GM21515 (cell line): ENCODE data around the gene OR2AP1.
"Not testable (repeated sequence)": the region's sequence is repeated elsewhere in the genome, so short reads cannot be mapped to it uniquely, and the experiment has no call there.

Experiments used
- ATAC-seq: cut with Tn5 transposase; IDR thresholded peaks from one replicate; pipeline ENCODE4 v1.9.1; 2021; ENCODE audit not compliant: unreplicated experiment

The OR2AP1 gene

DNA sequence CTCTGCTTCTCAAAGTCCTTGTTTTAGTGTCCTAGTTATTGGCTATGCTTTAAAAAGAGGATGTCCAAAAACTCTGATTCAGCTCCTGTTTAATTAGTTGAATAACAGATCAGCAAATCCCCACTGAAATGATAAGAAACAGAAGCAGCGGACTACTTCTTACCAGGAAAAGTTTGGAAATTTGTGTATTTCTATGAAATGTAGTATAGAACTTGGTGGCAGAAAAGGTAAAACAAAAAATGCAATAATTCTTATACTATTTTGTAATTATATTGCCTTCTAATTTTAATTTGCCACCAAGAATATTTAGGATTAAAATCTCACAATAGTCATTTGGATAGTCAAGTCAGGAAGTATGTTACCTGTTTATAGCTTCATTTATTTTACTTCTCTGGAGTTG is at the start of gene OR2AP1:
TSS of gene OR2AP1 (plus strand) at position 301 of the 400 bp plus-strand sequence. CDS start 1,947 bp downstream, outside the sequence.
- no peak for ATAC-seq

DNA sequence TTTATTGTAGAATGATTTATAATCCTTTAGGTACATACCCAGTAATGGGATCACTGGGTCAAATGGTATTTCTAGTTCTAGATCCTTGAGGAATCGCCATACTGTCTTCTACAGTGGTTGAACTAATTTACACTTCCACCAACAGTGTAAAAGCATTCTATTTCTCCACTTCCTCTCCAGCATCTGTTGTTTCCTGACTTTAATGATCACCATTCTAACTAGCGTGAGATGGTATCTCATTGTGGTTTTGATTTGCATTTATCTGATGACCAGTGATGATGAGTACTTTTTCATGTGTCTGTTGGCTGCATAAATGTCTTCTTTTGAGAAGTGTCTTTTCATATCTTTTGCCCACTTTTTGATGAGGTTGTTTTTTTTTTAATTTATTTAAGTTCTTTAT is 24.0 kb upstream of the OR2AP1 start:
- ATAC-seq: not testable (repeated sequence)

DNA sequence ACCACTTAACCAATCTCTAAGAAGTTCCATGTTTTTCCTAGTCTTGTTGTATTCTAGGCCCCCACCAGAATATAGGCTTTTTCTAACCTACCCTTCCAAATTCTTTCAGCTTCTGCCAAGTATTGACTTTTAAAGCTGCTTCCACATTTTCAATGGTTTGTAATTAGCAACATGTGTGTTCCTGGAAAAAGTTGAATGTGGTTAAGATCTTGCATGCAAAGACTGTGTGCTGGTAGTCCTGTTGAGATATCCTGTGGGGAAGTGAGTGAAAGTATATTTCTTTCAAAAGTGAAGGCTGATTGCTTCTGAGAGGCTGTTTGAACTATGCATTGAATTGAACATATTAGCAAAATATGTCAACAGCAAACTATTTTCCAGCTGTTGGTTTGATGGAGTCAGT is 23.5 kb upstream of the OR2AP1 start:
- ATAC-seq: no peak

DNA sequence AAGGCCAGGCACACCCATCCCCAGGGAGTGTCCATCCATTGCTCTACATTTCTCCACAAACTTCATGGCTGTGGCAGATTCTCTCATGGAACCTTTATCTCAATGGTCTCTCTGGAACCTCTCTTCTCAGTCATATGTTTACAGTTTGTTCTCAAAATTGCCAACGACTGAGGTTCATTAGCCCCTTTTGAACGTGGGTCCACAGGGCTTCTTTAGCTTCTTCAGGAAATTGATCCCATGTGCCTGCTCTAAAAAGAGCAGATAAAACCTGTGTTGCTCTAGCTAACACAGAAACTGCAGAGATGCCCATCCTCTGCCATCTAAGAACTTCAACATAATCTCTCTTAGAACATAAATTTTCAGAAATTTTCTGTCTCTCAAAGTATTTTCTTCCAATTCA is 23.0 kb upstream of the OR2AP1 start, which contains the start of gene OR6C4:
TSS of gene OR6C4 (plus strand) at position 301 of the 400 bp plus-strand sequence. CDS start 1,625 bp downstream, outside the sequence.
- ATAC-seq: no peak

DNA sequence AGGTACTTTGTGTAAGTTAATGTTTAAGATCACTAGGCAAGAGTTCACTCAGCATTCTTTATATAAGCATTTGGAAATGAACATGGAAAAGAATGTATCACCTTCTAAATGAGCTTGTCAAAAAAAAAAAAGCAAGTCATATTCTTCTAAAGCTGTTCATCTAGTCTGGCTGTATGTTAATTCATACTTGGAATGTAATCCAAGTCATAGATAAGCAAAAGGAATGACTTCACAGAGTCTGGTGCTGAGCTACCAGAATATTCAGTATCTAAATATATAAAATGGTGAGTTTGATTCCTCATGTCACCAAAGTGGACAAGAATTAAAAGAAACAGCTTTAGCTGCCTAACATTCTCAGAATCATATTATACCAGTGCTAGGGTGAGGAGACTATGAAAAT is 18.0 kb upstream of the OR2AP1 start:
- no peak for ATAC-seq

DNA sequence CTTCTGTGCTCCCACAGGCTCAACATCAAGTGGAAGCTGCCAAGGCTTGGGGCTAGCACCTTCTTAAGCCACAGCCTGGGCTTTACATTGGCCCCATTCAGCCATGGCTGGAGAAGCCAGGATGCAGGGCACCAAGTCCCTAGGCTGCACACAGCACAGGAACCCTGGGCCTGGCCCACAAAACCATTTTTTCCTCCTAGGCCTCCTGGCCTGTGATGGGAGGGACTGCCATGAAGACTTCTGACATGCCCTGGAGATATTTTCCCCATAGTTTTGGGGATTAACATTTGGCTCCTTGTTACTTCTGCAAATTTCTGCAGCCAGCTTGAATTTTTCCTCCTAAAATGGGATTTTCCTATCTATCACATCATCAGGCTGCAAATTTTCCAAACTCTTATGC is 2.2 kb upstream of the OR2AP1 start:
- not testable (repeated sequence) for ATAC-seq

DNA sequence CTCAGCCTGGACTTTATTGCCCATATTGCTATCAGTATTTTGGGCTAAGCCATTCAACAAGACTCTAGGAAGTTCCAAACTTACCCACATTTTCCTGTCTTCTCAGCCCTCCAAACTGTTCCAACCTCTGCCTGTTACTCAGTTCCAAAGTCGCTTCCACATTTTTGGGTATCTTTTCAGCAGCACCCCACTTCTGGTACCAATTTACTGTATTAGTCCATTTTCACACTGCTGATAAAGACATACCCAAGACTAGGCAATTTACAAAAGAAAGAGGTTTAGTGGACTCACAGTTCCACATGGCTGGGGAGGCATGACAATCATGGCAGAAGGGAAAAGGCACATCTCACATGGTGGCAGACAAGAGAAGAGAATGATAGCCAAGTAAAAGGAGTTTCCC is 1.6 kb upstream of the OR2AP1 start:
- not testable (repeated sequence) for ATAC-seq

DNA sequence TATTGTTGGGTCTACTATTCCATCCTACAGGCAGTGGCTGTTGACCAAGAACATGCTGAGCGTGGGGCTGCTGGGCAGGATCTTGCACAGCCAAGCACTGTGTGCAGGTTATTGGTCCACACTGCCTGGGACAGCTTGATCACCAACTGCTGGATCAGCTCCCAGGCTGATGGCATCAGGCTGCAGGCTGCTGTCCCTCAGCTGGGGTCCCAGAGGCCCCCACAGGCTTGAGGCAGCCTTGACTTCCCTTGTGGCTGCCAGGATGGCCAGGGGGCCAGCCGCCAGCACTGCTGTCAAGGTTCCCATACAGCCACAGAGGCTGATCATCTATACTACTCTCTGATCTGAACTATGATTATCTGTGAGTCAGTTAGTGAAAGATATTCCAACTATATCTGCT is 9.8 kb downstream of the OR2AP1 start:
- no peak for ATAC-seq

DNA sequence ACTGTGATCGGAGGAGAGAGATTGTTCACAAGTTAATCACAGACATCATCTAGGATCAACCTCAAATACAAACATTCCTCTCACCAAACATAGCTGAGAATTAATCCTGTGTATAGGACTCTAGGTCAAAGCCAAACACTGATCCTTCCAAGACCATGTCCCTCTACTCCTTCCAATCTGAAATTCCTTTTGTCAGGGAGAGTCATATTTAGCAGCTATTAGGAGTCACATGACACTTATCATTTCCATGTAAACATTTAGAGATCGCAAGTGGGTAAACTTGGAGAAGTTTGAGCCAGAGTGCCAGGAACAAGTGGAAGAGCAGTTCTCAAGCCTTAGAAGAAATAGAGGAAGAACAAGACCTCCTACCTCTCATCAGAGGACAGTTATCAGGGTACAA is 13.5 kb downstream of the OR2AP1 start:
- ATAC-seq: no peak

DNA sequence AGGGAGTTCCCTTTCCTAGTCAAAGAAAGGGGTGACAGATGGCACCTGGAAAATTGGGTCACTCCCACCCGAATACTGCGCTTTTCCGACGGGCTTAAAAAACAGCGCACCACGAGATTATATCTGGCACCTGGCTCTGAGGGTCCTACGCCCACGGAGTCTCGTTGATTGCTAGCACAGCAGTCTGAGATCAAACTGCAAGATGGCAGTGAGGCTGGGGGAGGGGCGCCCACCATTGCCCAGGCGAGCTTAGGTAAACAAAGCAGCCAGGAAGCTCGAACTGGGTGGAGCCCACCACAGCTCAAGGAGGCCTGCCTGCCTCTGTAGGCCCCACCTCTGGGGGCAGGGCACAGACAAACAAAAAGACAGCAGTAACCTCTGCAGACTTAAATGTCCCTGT is 17.9 kb downstream of the OR2AP1 start:
- not testable (repeated sequence) for ATAC-seq

DNA sequence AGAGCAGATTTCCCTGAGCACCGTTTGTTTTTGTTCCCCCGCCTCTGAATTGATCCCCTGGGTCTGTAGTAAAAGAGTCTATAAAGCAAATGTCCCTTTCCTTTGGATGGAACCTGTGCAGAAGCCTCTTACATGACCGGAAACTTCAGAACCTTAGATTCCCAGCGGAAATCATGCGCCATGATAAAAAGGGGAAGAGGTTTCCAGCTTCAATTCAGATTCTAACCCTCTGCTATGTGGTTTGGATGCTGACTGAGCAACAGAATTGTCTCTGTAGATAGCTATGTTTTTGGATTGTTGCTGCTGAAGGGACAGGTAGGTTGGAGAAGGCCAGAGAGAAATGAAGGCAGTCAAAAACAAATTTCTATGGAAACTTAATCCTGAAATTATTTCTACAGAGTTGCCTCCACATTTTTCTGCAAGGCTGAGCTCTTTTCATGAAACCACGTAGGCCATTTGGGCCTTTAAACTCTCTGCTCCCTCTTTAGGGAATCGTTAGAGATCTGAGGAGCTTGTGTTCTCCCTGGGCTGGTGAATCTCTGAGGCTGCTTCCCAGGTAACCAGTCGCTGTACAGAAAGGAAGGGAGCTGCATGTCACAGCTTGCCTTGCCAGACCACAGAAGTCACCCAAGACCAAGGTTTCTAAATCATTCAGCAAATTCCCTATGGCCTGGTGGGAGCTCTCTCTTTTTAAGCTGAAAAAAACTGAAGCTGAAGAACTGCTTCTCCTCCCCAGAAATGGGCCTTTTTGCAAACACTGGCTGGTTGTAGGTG is 35.7 kb downstream of the OR2AP1 start:
- ATAC-seq: no peak

DNA sequence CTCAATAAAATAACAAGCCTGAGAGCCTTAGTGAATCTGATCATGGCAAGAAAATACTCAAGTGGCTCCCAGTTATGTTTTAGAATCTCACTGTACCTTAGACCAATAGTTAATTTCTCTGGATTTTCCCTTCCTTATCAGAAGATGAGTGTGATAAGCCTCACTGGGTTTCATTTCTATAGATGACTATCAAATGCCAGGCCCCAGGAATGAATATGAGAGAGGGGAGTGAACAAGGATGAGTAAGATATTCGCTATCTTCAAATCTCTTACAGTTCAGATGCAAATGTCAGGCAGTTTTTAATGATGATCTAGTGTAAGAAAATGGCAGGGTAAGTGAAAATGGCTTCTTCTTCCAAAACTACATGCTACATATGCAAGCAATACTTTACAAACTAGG is 38.3 kb downstream of the OR2AP1 start:
- no peak for ATAC-seq

DNA sequence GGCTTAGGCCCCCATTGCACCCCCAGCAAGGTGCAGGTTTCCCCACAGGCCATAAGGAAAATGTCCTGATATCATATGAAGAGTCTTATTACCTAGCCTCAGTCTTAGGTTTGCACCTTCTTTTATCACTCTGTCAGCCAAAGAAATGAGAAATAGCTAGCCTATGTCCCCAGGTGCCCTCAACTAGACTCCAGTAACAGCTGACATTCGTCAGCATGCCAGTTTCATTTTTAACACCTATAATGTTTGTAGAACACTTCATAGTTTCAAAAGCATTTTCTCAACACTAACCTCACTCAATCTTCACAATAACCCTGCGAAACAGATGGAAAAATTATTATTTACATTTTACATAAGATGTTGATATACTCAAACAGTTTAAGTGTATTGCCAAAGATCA is 40.4 kb downstream of the OR2AP1 start:
- no peak for ATAC-seq

DNA sequence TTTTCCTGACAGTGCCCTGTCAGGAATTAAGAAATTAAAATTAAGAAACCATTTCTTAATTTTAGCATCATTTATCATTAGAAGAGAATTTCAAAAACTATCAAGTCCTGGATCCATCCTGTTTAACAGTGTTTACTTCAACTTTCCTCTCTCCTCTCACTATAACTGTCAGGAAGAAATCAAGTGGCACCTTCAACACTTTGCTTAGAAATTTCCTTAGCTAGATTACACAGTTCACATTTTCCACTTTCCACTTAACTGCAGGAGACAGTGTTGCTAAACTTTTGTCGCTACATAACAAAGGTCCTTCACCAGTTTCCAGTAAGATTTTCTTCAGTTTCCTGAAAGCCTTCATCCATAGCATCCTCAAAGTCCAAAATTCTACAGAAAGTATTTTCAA is 42.5 kb downstream of the OR2AP1 start:
- no peak for ATAC-seq

DNA sequence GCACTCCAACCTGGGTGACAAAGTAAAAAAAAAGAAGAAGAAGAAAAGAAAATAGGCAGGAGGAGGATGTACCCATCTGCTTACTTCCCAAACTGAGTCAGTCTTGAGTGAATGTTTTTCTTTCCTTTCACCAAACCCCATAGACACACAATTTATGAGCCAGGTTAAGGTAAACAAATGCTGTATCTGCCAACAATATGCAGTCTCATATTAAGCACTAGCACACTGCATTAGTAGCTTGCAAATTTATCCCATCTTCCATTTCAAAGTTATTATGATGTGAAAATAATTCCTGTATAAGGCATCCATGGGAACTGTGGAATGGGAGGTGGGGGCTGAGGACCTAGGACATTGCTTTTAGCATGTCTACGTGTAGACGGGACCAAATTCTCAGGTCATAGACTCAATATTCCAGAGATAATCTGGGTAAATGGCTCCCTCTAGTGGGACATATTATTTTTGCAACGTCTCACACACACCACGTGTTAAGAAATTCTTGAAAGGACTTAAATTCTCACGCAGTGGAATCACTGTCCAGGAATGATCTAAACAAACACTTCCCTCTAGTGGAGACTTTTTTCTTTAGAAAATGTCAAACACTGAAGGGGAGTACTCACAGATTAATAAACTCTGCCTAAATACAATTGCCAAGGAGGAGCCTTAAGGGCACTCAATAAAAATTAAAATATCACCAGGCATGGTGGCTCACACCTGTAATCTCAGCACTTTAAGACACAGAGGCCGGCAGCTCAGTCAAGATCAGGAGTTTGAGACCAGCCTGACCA is 47.3 kb downstream of the OR2AP1 start:
- peak; percentile 89 for ATAC-seq

DNA sequence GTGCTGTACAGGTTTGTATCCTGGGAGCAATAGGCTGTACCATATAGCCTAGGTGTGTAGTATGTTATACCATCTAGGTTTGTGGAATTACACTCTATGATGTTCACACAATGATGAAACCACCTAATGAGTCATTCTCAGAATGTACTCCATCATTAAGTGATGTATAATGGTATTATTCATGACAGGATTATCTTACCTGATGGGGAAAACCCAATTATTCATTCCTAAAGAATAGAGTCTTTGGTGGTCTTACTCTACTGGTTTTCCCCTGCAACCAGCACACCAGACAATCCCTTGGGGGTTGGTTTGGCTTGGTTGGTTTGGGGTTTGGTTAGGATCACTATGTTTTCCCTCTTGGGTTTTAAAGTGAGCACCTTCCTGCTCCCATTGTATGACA is 51.8 kb downstream of the OR2AP1 start:
- ATAC-seq: no peak
